Adrenal gland (tissue), 12 donors: Measurements from ENCODE around the gene RRN3. TPM values are rescaled to one million over a fixed set of nuclear protein-coding genes. Genes with fewer than 3 reads are reported as not detected.
A peak's percentile ranks its signal among the peaks of the same experiment; 100 is the strongest.
"Not testable (repeated sequence)": the region's sequence is repeated elsewhere in the genome, so short reads cannot be mapped to it uniquely, and the experiment has no call there.

Experiments
- DNase-seq, 7 donors: peaks; one replicate each; pipeline ENCODE4 v3.0.0-alpha.2; 2019 to 2020
- H3K27ac ChIP-seq, 5 donors: fragments of 200-600 bp; sonication (generic) in 4 of 5; 1 replicate in 3 of 5; 2 replicates in 2 of 5; pipeline versions ENCODE4 v1.5.1 to v1.8.0; 2016 to 2020; ENCODE audit warnings: mild to moderate bottlenecking in 1 of 5
- H3K27me3 ChIP-seq: fragments of 200-600 bp; 2 replicates; pipeline ENCODE4 v1.8.0; 2021
- H3K36me3 ChIP-seq, 2 donors: fragments of 200-600 bp; replicated peaks in 1 of 2; 1 replicate in 1 of 2; 2 replicates in 1 of 2; pipeline versions ENCODE4 v1.5.1 to v1.8.0; 2018 to 2022
- H3K4me1 ChIP-seq, 2 donors: fragments of 200-600 bp; replicated peaks in 1 of 2; 1 replicate in 1 of 2; 2 replicates in 1 of 2; pipeline versions ENCODE4 v1.5.1 to v1.8.0; 2018 to 2021
- H3K4me3 ChIP-seq, 4 donors: fragments of 200-600 bp; sonication (generic) in 3 of 4; one replicate each; pipeline ENCODE4 v1.5.1; 2016 to 2018
- H3K9me3 ChIP-seq, 3 donors: fragments of 200-600 bp; sonication (generic) in 1 of 3; replicated peaks in 1 of 3; 1 replicate in 2 of 3; 2 replicates in 1 of 3; pipeline versions ENCODE4 v1.5.1 to v1.8.0; 2016 to 2021
- CTCF ChIP-seq, 6 experiments: fragments of 450-650 bp in 4 of 6; fragments of 200-600 bp in 2 of 6; sonication (generic) in 1 of 6; IDR thresholded peaks; 1 replicate in 5 of 6; 2 replicates in 1 of 6; pipeline versions ENCODE4 v1.5.1 to v1.8.0; 2016 to 2021; ENCODE audit warnings: antibody characterized with exemption in 6 of 6, mild to moderate bottlenecking in 2 of 6, moderate library complexity in 1 of 6
- POLR2A ChIP-seq, 2 donors: fragments of 450-650 bp; IDR thresholded peaks; one replicate each; pipeline ENCODE4 v1.6.1; 2017; ENCODE audit warnings: antibody characterized with exemption in 2 of 2, mild to moderate bottlenecking in 2 of 2, moderate library complexity in 1 of 2
- WGBS, 4 donors: extraction: QIAGEN DNeasy Blood & Tissue Kit in 2 of 4; methylation state at CpG; one replicate each; pipeline versions ENCODE4 v1.1.5 to v1.1.7; 2013 to 2017; 5-methylcytosine and 5-hydroxymethylcytosine counted together
- intact Hi-C, 2 donors: fragments of 100-400 bp; cut with DNase I; formaldehyde crosslinking; loops; one replicate each; pipeline versions ENCODE4 v1.14.1 to v1.15.0; 2022 to 2023
- polyA plus RNA-seq, 3 donors: library from polyadenylated mRNA; stranded (reverse); fragments of 200-250 nt in 2 of 3; fragments of 350-450 nt in 1 of 3; fragmentation: Illumina TruSeq in 1 of 3; extraction: RNeasy Lipid Tissue Mini Kit (QIAGEN cat#74804) in 1 of 3; gene quantifications; one replicate each; pipeline ENCODE4 v1.2.3, GENCODE V29; 2013 to 2014
- total RNA-seq, 9 donors: library from RNA; depleted of rRNA in 4 of 9; stranded (reverse); fragments of >200 nt in 4 of 9; fragments of 120-200 nt in 1 of 9; fragmentation: NEBNext Ultra II Directional in 1 of 9; extraction: Animal tissue kit (Norgen Biotek cat#: 25700) in 1 of 9; gene quantifications; one replicate each; pipeline versions ENCODE4 v1.1.0 to v1.2.4, GENCODE V29; 2013 to 2023
- donor health status: healthy with polysubstance abuse.
- donor health status: Bipolar disorder and iron deficiency.
- donor health status: DM: yes; HTN: yes; CAD: no.
- donor health status: DM: no; HTN: no; CAD: no.
- donor health status: DM: no; HTN: no; CAD: no.
- donor health status: DM: yes; HTN: yes; CAD: no.

RRN3 gene
- total and polyA plus RNA-seq, 12 donors, result 13.6 to 42.3 (median 27.4) TPM

GRCh38 chr16:15024858-15025199 lies 69.2 kb downstream of the RRN3 start:
- Histone ChIP-seq H3K27ac (peak overlapping the region in 2 of 5 donors; percentile 50 to 66), H3K36me3 (peaks cover 0 to 32% of the 10 kb centered on the region in 2 donors)
- H3K4me3 ChIP-seq, H3K27me3 ChIP-seq, H3K4me1 ChIP-seq, H3K9me3 ChIP-seq, intact Hi-C loops: not testable (repeated sequence)
- peak in 1 of 7 donors; percentile 48 for DNase-seq
- 67 to 75% (median 70%) methylated on average over 1 of the region's 1 CpG for WGBS, 4 donors

GRCh38 chr16:15023381-15024077 lies 70.5 kb downstream of the RRN3 start:
- intact Hi-C loops, H3K4me1 ChIP-seq, H3K4me3 ChIP-seq, H3K9me3 ChIP-seq, H3K27me3 ChIP-seq: not testable (repeated sequence)
- WGBS, 4 donors, result 85 to 87% (median 86%) methylated on average over 13 of the region's 13 CpGs
- peak overlapping the region in 2 of 5 donors; percentile 21 to 26 for H3K27ac ChIP-seq
- H3K36me3 ChIP-seq, result peaks cover 0 to 37% of the 10 kb centered on the region in 2 donors
- DNase-seq, result peak in 2 of 7 donors; percentile 27 to 59

GRCh38 chr16:15022194-15022593 lies 71.9 kb downstream of the RRN3 start:
- H3K9me3 ChIP-seq, H3K27ac ChIP-seq, H3K27me3 ChIP-seq, H3K4me3 ChIP-seq, intact Hi-C loops: not testable (repeated sequence)
- peak in 5 of 6 experiments; percentile 27 to 46 (median 38) for TF ChIP-seq CTCF (IDR thresholded peaks at IDR 0.05)
- 23 to 42% (median 27%) methylated on average over 4 of the region's 4 CpGs for WGBS, 4 donors
- Histone ChIP-seq H3K36me3 (peaks cover 0 to 40% of the 10 kb centered on the region in 2 donors), H3K4me1 (peaks cover 0 to 12% of the 10 kb centered on the region in 2 donors)
- DNase-seq, result peak in 2 of 7 donors; percentile 51 to 76

- peaks cover 4 to 20% of the 10 kb centered on the region in 2 donors for H3K4me1 ChIP-seq
Measured at GRCh38 chr16:15021429-15021828, 72.6 kb downstream of the RRN3 start.

GRCh38 chr16:15016951-15017580 lies 77.0 kb downstream of the RRN3 start:
- H3K4me3 ChIP-seq, intact Hi-C loops, H3K27me3 ChIP-seq, H3K9me3 ChIP-seq: not testable (repeated sequence)
- DNase-seq, result peak; percentile 68 to 91 (median 79)
- H3K27ac ChIP-seq, result peak overlapping the region in 4 of 5 donors; percentile 9 to 55 (median 24)
- H3K4me1 ChIP-seq, result peaks cover 4 to 24% of the 10 kb centered on the region in 2 donors
- WGBS, 4 donors, result 16 to 28% (median 22%) methylated on average over 4 of the region's 4 CpGs
- peak in 1 of 2 donors; percentile 7 for TF ChIP-seq POLR2A (IDR thresholded peaks at IDR 0.05)
- H3K36me3 ChIP-seq, result peaks cover 0 to 24% of the 10 kb centered on the region in 2 donors

More at GRCh38 chr16:15021429-15021828, 72.6 kb downstream of the RRN3 start:
- H3K27ac ChIP-seq, H3K4me3 ChIP-seq, intact Hi-C loops, H3K27me3 ChIP-seq, H3K9me3 ChIP-seq: not testable (repeated sequence)
- H3K36me3 ChIP-seq, result peaks cover 0 to 45% of the 10 kb centered on the region in 2 donors
- peak in 1 of 7 donors; percentile 50 for DNase-seq
- 82 to 86% (median 83%) methylated on average over 7 of the region's 7 CpGs for WGBS, 4 donors

GRCh38 chr16:15016354-15016753 lies 77.7 kb downstream of the RRN3 start:
- Histone ChIP-seq H3K27ac (peak overlapping the region in 3 of 5 donors; percentile 21 to 55 (median 28)), H3K4me1 (peaks cover 4 to 24% of the 10 kb centered on the region in 2 donors), H3K36me3 (peaks cover 0 to 24% of the 10 kb centered on the region in 2 donors)
- intact Hi-C loops, H3K4me3 ChIP-seq, H3K27me3 ChIP-seq, H3K9me3 ChIP-seq: not testable (repeated sequence)
- 70 to 86% (median 80%) methylated on average over 4 of the region's 4 CpGs for WGBS, 4 donors
- DNase-seq, result peak in 1 of 7 donors; percentile 60

- intact Hi-C loops, H3K9me3 ChIP-seq, DNase-seq, H3K27ac ChIP-seq, H3K4me3 ChIP-seq, H3K27me3 ChIP-seq: not testable (repeated sequence)
- Histone ChIP-seq H3K4me1 (peaks cover 4 to 24% of the 10 kb centered on the region in 2 donors), H3K36me3 (peaks cover 0 to 24% of the 10 kb centered on the region in 2 donors)
- 92 to 99% (median 97%) methylated on average over 3 of the region's 3 CpGs for WGBS, 4 donors
Measured at GRCh38 chr16:15015671-15016070, 78.4 kb downstream of the RRN3 start.

GRCh38 chr16:15012941-15013340 lies 81.1 kb downstream of the RRN3 start:
- WGBS, 4 donors, result 95 to 97% (median 96%) methylated on average over 10 of the region's 10 CpGs
- H3K27ac ChIP-seq, result not testable (repeated sequence)

More at GRCh38 chr16:15012941-15013340, 81.1 kb downstream of the RRN3 start:
- Histone ChIP-seq H3K4me1 (peaks cover 4 to 24% of the 10 kb centered on the region in 2 donors), H3K36me3 (peaks cover 0 to 22% of the 10 kb centered on the region in 2 donors)
- intact Hi-C loops, H3K27me3 ChIP-seq, H3K4me3 ChIP-seq, H3K9me3 ChIP-seq: not testable (repeated sequence)
- DNase-seq, result peak in 1 of 7 donors; percentile 62
